Measurements from ENCODE around the gene CPLX1.
"Not testable (repeated sequence)": the region's sequence is repeated elsewhere in the genome, so short reads cannot be mapped to it uniquely, and the experiment has no call there.

Gene CPLX1

DNA sequence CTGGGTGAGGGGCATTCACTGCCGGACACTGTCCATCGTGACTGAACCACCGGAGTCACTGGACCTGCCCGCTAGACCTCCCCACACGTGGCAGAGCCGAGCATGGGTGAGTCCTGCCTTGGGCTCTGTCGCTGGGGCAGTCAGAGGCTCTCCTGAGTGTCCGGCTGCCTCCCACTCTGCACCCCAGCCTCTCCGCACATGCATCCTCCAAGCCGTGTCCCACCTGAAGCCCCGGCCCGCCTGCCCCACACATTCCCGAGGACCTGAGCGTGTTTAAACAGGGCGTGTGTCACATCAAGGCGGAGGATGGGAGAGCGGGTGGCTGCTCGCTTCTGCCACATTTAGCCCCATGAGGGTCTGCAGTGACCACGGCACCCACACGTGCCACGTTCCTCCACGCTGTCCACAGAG, 4.7 kb downstream of the CPLX1 start:
- DNase-seq (ENCODE audit: low read depth in 2 of 3, low spot score in 1 of 3) = no peak

DNA sequence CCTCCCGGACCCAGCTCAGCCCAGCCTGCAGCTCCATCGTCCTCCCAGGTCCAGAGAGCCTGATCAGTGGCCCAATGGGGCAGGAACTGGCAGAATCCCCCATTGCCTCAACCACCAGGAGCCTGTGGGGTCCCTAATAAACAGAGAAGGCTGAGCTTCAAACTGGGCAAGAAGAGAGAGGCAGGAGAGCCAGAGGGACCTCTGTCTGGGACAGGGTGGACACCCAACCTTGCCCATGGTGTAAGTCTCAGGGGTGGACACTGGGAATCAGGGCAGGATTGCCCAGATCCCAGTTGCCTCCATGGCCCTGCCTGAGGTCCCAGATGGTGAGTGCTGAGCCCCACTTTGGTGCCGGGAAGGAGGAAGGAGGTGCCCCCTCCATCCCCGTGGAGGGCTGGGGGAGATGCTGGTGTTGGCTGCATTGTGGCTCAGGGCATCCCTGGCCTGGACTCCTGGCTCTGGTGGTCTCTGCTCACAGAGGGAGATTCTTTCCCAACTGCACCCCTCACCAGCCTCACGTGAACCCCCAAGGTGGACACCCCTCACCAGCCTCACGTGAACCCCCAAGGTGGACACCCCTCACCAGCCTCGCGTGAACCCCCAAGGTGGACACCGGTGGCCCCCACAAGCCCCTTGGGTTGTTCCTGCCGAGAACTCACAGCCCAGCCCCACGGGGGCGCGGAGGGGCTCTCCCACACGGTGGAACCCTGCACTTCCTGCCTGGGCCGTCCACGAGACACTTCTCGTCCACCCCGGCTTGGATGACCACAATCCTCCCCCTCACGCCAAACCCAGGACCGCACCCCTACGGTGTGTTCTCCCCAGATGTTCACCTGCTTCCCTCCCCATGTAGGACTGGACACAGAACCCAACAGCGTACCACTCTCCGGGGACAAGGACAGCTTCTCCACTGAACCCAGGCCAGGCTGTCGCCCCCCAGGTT, 5.4 kb downstream of the CPLX1 start:
- DNase-seq (ENCODE audit: low read depth in 2 of 3, low spot score in 1 of 3) = no peak

DNA sequence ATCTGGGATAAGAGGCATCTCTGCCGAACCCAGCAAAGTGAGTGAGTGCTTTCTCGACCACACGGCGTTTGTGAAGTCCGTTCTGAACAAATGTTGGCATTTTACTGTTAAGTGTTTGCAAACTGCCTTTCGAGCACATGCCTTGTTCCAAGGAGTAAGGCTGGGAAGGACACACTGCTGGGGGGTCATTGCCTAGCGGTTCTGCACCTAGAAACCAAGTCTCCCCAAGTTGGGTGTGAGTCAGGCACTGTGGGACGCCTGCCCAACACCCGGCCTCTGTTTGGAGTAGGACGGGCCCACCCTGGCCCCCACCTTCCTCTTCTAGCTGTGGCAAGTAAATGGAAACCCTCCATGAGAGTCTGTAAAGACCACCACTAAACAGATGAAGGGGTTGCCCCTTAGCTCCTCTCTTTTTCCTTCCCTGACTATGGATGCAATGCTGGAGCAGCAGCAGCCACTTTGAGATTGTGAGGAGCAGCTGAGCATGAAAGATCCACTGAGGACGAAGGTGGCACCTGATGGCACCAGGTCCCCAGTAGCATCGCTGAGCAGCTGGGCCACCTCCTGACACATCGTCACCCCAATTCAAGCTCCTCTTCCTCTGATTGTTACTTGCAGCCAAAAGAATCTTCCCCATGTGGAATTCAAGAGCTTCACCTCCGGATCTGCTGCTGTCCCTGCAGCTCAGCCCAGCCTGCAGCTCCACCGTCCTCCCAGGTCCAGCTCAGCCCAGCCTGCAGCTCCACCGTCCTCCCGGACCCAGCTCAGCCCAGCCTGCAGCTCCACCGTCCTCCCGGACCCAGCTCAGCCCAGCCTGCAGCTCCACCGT, 6.3 kb downstream of the CPLX1 start:
- DNase-seq (ENCODE audit: low read depth in 2 of 3, low spot score in 1 of 3) = no peak

DNA sequence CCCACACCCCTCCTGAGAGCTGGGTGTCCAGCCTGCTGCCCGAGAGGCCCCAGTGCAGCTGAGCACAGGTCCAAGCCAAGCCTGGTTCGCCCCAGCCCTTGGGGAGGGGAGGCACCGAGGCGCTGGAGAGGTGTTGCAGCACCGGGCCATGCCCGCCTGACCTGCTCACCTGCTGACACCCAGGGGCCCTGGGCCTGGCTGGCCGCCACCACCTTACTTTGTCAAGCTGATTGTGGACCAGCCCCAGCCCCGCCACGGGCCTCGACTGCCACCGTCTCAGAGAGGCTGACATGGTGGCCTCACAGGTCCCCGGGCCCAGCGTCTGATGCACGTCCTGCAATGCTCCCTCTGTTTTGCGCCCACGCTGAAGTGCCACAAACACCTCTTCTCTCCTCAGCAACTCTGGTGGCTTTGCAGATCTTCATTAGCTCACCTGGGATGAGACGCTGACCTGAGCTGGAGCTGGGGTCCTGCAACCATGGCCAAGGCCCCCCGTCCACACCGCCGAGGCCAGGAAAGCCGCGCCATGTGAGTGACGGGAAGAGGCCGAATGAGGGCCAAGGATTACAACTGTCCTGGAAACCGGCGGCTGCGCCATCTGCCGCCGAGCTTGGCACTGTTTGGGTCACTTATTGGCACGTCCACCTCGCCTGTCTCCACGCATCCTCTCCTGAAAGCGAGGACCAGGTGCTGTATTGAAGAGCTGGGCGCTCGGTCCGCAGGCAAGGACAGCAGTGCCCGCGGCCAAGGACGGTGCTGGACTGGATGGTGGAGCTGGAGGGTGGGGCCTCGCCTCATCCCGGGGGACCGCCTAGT, 7.6 kb downstream of the CPLX1 start:
- no peak for DNase-seq (ENCODE audit: low read depth in 2 of 3, low spot score in 1 of 3)

DNA sequence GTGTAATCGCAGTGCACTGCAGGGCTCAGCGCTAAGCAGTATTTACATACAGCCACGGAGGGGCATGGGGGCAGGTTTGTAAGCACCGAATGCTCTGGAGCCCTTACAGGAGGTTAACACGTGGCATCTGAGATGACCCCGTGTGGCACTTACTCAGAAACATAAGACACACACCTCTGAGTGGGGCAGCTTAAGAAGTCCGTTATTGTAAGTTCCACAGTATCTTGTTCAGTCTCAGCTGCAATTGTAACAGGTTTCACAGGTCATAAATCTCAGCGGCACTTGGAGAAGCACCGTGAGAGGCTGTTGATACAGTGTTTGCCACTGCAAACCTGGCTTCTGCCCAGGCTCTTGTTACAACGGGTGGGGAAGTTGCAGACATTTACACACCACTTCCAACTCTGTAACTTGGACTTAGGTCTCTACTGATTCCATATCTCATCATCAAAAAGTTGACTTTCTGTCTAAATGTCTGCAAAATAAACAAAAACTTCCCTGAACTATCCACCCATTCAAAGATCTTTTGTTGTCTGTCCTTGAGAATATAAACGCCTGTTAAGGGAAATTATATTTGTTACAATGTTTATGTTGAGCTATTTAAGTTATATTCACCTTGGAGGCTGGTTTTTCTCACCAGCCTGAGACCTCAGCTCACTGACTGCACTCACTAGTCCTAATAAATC, 10.3 kb downstream of the CPLX1 start:
- DNase-seq (ENCODE audit: low read depth in 2 of 3, low spot score in 1 of 3) = no peak

DNA sequence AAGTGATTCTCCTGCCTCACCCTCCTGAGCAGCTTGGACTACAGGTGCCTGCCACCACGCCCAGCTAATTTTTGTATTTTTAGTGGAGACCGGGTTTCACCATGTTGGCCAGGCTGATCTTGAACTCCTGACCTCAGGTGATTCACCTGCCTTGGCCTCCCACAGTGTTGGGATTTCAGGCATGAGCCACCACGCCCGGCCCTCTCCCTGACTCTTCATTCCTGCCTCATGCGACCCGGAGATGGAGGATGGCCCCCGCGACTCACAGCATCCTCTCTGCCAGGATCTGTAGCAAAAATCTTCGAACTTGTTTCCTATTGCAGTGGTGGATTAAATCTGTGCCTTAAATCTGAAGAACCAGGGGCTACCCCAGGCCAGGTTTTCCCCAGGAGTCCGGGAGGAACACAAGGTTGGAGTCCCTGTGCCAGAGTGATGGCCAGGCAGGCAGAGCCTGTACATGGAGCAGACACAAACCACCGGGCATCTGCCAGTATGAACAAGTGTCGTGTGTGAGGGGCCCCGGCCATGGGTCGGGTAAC, 11.5 kb downstream of the CPLX1 start:
- no peak for DNase-seq (ENCODE audit: low read depth in 2 of 3, low spot score in 1 of 3)

DNA sequence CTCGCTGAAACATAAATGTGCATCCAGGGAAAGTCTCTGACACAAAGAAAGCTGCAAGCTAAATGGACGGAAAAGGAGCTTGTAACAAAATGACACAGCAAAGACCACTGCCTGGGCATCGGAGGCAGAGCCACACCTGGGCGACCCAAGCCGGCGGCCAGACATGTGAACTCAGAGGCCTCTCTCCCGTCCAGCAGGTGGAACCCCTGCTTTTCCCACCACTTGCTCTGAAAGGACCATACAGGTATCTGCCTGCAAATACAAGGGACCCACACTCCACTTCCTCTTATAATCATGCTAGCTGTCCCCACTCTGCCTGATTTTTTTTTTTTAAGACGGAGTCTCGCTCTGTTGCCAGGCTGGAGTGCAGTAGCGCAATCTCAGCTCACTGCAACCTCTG, 12.0 kb downstream of the CPLX1 start:
- no peak for DNase-seq (ENCODE audit: low read depth in 2 of 3, low spot score in 1 of 3)

DNA sequence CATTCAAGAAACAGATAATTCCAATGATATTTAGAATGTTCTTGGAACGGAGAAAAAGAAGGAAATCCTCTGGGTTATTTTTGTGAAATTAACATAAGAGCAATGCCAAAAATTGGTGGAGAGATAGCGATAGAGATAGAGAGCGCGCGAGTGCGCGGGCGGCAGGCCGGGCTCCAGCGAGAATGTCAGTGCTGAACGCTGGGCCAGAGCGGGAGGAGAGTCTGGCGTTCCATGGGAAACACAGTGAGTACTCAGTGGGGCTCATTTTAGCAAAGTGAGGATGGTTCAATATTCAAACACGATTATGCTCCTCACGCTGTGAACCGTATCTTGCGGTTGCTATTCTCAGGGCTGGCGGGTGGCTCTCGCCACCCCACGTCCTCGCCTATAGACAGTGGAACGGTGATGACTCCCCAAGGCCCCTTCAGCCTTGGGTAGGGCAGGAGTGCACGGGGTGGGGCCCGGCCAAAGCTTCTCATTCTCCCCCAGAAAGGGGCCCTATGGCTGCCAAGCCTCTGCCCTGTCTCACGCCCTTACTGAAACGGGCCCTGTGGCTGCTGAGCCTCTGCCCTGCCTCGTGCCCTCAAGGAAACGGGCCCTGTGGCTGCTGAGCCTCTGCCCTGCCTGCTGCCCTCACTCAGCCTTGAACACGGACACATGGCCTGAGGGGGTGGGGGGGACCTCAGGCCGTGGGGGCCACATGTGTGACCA, 16.9 kb downstream of the CPLX1 start:
- no peak for DNase-seq (ENCODE audit: low read depth in 2 of 3, low spot score in 1 of 3)

DNA sequence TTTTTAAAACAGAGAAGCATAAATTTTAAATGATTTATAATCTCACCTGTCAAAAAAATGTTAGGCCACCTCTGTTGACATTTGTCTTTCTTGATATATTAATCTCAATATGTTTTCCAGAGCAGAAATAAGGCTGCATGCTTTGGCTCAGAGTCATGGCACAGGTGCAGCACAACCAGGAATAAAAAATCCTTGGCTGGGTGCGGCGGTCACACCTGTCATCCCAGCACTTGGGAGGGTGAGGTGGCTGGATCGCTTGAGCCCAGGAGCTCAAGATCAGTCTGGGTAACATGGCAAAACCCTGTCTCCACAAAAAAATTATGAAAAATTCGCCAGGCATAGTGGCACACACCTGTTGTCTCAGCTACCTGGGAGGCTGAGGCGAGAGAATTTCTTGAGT, 18.1 kb downstream of the CPLX1 start:
- no peak for DNase-seq (ENCODE audit: low read depth in 2 of 3, low spot score in 1 of 3)

DNA sequence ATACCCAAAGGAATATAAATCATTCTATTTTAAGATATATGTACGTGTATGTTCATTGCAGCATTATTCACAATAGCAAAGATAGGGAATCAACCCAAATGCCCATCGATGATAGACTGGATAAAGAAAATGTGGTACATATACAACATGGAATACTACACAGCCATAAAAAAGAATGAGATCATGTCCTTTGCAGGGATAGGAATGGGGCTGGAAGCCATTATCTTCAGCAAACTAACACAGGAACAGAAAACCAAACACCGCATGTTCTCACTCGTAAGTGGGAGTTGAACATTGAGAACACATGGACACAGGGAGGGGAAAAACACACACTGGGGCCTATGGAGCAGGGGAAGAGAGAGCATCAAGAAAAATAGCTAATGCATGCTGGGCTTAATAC, 18.9 kb downstream of the CPLX1 start:
- not testable (repeated sequence) for DNase-seq (ENCODE audit: low read depth in 2 of 3, low spot score in 1 of 3)

DNA sequence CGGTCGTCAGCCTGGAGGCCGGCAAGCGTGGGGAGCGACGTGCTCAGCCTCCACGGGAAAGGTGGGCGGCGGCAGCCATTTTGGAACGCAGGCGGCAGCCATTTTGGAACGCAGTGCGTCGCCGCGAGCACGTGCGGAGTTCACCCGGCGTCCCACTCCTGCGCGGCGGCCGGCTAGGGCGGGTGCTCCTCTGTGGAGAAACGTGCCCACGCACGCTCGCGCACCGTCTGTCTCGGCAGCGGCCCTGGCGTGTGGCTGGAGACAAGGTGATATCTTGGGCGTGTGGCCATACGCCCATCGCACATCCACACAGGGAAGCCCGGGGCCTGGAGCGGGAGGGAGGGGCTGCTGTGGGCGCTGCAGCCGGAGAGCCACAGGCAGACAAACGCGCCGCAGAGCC, 21.1 kb downstream of the CPLX1 start:
- no peak for DNase-seq (ENCODE audit: low read depth in 2 of 3, low spot score in 1 of 3)

DNA sequence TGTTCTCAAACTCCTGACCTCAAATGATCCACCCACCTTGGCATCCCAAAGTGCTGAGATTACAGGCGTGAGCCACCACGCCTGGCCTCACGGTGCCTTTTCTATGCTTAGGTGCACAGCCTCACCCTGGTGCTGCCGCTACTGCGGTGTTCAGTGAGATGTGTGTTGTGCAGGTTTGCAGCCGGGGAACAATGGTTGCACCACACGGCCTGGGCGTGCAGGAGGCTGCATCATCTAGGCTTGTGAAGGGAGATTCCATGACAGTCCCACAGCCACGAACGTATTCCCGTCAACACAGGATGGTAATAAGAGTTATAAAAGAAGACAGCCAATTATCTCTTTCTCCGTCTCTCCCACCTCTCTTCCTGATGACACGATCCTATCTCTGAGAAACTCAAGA, 22.0 kb downstream of the CPLX1 start:
- no peak for DNase-seq (ENCODE audit: low read depth in 2 of 3, low spot score in 1 of 3)

DNA sequence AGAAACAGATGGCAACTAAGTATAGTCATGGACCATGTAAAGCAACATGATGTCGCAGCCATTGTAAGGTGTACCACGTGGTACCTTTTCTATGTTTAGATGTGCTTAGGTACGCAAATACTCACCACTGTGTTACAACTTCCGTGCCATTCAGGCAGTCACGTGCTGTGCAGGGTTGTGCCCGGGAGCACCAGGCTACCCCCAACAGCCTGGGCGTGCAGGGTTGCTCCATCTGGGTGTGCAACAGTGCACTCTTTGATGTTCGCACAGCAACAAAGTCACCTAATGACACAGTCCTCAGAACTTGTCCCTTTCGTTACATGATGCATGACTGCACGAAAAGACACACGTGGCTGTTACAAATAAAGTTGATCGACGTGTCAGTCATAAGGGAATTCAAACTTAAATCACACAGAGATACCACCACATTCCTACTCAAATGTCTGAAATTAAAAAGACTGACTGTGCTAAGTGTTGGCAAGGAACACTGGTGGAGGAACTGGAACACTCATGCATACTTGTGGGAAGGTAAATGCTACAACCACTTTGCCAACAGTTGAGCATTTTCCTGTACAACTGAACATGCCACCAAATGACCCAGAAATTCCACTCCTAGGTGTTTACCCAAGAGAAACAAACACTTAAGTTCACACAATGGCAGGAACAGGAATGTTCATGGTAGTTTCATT, 24.3 kb downstream of the CPLX1 start:
- DNase-seq (ENCODE audit: low read depth in 2 of 3, low spot score in 1 of 3) = no peak

DNA sequence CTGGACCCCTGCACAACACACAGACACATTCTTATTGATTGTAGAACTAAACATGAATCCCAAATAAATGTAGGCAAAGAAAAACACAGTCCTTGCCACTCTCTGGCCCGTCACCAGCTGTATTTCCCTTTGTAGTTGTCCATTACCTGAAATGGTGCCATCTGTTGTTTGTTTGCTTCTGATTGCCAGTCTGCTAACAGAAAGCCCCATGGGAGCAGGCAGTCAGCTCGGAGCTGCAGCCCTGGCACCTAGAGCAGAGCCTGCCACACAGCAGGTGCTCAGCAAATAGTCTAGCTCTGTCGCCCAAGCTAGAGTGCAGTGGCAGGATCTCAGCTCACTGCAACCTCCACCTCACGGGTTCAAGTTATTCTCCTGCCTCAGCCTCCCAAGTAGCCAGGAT, 28.9 kb downstream of the CPLX1 start:
- no peak for DNase-seq (ENCODE audit: low read depth in 2 of 3, low spot score in 1 of 3)

DNA sequence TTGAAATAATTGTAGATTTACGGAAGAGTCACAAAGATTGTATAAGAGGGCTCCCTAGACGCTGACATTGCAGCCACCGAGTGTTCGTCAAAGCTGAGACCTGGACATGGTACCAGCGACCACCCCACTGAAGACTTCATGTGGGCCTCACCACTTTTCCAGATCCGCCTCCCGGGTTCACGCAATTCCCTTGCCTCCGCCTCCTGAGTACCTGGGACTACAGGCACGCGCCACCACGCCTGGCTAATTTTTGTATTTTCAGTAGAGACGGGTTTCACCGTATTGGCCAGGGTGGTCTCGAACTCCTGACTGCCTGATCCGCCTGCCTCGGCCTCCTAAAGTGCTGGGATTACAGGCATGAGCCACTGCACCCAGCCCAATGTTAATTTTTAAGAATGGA, 29.7 kb downstream of the CPLX1 start:
- no peak for DNase-seq (ENCODE audit: low read depth in 2 of 3, low spot score in 1 of 3)

DNA sequence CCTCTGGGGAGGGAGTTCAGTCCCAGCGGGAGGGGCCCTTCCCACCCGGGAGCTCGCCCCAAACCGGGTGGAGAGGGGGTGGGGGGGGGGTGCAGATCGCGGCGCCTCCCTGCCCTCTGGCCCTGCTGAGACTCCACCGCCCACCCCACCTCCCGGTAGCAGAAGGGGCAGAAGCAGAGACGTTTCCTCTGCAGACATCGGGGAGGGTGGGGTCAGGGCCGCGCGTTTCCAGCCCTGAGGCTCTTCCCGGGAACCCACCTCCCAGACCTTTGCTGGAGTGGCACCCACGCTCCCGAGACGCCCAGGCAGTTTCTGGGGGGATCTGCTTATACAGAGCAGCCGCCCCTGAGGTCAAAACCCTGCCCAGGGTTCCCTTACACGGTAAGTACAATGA, 30.2 kb downstream of the CPLX1 start:
- no peak for DNase-seq (ENCODE audit: low read depth in 2 of 3, low spot score in 1 of 3)

DNA sequence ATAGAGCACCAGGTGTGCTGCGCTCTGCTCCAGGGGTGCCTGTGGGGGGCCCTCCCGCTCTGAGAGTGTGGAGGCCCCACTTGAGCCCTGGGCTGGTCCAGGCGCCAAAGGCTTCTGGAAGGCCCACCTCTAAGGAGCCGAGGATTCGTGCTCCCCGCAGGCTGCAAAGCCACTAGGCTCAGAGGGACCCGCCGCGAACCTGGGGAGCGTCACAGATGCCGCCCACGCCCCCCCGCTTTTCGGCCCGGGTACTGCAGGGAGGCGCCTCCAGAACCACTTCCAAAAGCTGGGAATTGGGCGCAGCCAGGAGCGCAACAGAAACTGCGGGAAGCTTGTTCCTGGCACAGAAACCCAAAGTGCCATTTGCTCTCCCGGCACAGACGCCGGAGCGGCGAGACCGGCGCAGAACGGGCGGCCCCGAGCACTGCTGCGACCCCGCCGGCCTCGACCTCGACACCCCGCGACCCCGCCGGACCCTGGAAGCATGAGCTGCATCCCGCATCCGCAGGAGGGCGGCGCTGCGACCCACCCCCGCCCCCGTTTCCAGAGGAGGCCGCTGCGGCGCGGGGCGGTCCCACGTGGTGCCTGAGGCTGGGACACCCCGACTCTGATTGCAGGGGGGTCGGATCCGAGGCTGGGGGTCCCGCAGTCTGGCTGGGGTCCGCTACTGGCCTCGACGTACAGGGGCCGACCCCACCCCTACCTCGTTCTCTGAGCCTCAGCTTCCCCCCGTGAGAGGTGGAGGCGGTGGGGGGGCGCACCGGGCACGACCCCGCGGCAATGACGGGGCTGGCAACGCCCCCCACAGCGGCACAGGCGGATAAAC, 30.8 kb downstream of the CPLX1 start:
- DNase-seq (ENCODE audit: low read depth in 2 of 3, low spot score in 1 of 3) = no peak

DNA sequence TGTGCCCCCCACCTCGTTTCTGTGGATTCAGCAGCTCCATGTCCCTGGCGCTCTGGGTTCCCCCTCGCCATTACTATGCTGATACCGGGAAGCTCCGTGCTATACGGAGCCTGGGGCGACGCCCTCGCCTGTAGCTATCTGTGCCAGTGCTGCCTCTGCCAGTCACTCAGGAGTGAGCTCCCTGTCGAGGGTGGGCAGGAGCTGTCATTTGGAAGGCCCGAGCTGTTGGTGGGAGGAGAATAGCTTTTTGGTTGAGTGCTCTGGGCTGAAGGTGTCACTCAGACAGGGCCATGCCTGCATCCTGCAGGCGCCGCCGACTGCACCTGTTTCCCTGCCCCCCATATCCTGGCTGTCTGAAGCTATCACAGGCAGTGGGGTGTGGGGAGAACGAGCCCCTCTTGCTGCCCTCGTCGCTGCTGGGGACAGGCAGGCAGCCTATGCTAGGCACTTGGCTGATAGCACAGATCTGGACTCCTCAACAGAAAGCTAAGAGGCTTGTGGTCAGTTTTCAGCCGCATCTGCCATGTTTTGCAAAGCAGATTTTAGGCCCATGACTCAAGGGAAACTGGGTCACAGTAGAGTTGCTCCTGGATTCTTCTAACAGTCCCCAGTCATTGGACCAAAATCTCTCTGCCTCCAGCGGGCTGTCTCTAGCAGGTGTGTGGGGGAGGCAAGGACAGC, 31.8 kb downstream of the CPLX1 start:
- DNase-seq (ENCODE audit: low read depth in 2 of 3, low spot score in 1 of 3) = no peak

Data from stimulated activated CD4-positive, alpha-beta T cell treated with anti-CD3 and anti-CD28 coated beads, Interleukin-12 subunit alpha, Interleukin-12 subunit beta, amount 100 ng/mL, for 48 hours (primary cell).